HS-27A (cell line): ENCODE data around the gene KLHL28.
A peak's percentile ranks its signal among the peaks of the same experiment; 100 is the strongest.

Experiments used
- DNase-seq: peaks from one replicate; pipeline ENCODE4 v3.0.0-alpha.2; 2012; ENCODE audit warnings: low read depth, missing footprints

The KLHL28 gene

GRCh38 chr14:44961554-44962333, at the start of gene KLHL28, which contains the start of gene TOGARAM1:
Gene KLHL28, minus strand, starts transcription at chr14:44961947. Its CDS starts 16,019 bp downstream, at chr14:44945928.
Gene TOGARAM1, plus strand, starts transcription at chr14:44962190. Its CDS starts 232 bp downstream, at chr14:44962422.
- peak; percentile 99 for DNase-seq

- no peak for DNase-seq
Observed at GRCh38 chr14:45003924-45004323, 42.2 kb upstream of the KLHL28 start.

GRCh38 chr14:44995770-44996294, 34.1 kb upstream of the KLHL28 start:
- DNase-seq, result no peak

- DNase-seq, result no peak
Observed at GRCh38 chr14:44995196-44995595, 33.4 kb upstream of the KLHL28 start.

- DNase-seq, result no peak
Observed at GRCh38 chr14:44990533-44990932, 28.8 kb upstream of the KLHL28 start.

- DNase-seq, result no peak
Observed at GRCh38 chr14:44989497-44990440, 28.0 kb upstream of the KLHL28 start.

GRCh38 chr14:44988694-44989093, 26.9 kb upstream of the KLHL28 start:
- DNase-seq, result no peak

GRCh38 chr14:44982594-44982993, 20.8 kb upstream of the KLHL28 start:
- no peak for DNase-seq

- no peak for DNase-seq
Observed at GRCh38 chr14:44981198-44981597, 19.5 kb upstream of the KLHL28 start.

GRCh38 chr14:44979740-44980356, 18.1 kb upstream of the KLHL28 start:
- no peak for DNase-seq

GRCh38 chr14:44979273-44979672, 17.5 kb upstream of the KLHL28 start:
- no peak for DNase-seq

- no peak for DNase-seq
Observed at GRCh38 chr14:44971459-44971858, 9.7 kb upstream of the KLHL28 start.

GRCh38 chr14:44970907-44971306, 9.2 kb upstream of the KLHL28 start:
- DNase-seq, result no peak

GRCh38 chr14:44968714-44969113, 7.0 kb upstream of the KLHL28 start:
- no peak for DNase-seq

- DNase-seq, result no peak
Observed at GRCh38 chr14:44966601-44967336, 5.0 kb upstream of the KLHL28 start.

- no peak for DNase-seq
Observed at GRCh38 chr14:44963775-44964380, 2.1 kb upstream of the KLHL28 start.

- no peak for DNase-seq
Observed at GRCh38 chr14:44963044-44963528, 1.3 kb upstream of the KLHL28 start.

GRCh38 chr14:44962334-44963043, 742 bp upstream of the KLHL28 start:
- DNase-seq, result no peak

GRCh38 chr14:44961151-44961553, 595 bp downstream of the KLHL28 start:
- no peak for DNase-seq

GRCh38 chr14:44960646-44961045, 1.1 kb downstream of the KLHL28 start:
- no peak for DNase-seq
